Measurements from ENCODE around the gene PGC. TPM values are rescaled to one million over a fixed set of nuclear protein-coding genes. Genes with fewer than 3 reads are reported as not detected.

The PGC gene
- total and polyA plus RNA-seq, 9 of the 15 experiments (the other 6 are each of a cell fraction or from before 2014, with no cell fraction given), result 0.17 to 0.40 TPM; not detected in 7

- ChIA-PET POLR2A (interaction anchor here (0.6 to 2.2 kb wide), 8 partner anchors 9 to 114 kb away, joined by 3 to 11 read pairs (median 4); no protein-coding TSS in a partner anchor), CTCF (ENCODE audit: low intra/inter-chr PET ratio) (no interaction called here)
- ATAC-seq (no peak), DNase-seq (ENCODE audit: extremely low read depth in 1 of 4, low spot score in 3 of 4) (no peak), FAIRE-seq (no peak)
- Histone ChIP-seq H3K79me2 (ENCODE audit: control insufficient read depth, insufficient read depth, low read length) (no peaks in the 10 kb centered on the region), H3K27me3 (ENCODE audit: control insufficient read depth in 2 of 2, insufficient read depth in 2 of 2, low read length in 2 of 2) (peaks cover 0 to 21% of the 10 kb centered on the region in 2 experiments; a peak in 2 of 5 replicates), H3K36me3 (ENCODE audit: control insufficient read depth, insufficient read depth, low read length) (no peaks in the 10 kb centered on the region), H3K9me3 (replicated peaks; ENCODE audit: control insufficient read depth, insufficient read depth, low read depth, low read length) (no peaks in the 10 kb centered on the region), H3K4me3 (no peak overlapping the region), H3K4me2 (ENCODE audit: insufficient read depth, low read length) (no peak overlapping the region), H4K20me1 (replicated peaks; ENCODE audit: control insufficient read depth, insufficient read depth, low read length) (peaks cover 4% of the 10 kb centered on the region), H3K27ac (ENCODE audit: extremely low read depth, low read depth, low read length) (no peak overlapping the region), H3K4me1 (replicated peaks in 1 of 2; ENCODE audit: control insufficient read depth in 2 of 2, insufficient read depth in 2 of 2, low read length in 2 of 2) (peaks cover 5 to 32% of the 10 kb centered on the region in 2 experiments), H3K9ac (ENCODE audit: insufficient read depth in 1 of 2, low read depth in 2 of 2, low read length in 2 of 2) (peak overlapping the region in 1 of 2 experiments; percentile 39; a peak in 1 of 4 replicates), H2AFZ (ENCODE audit: low read depth, low read length) (no peak overlapping the region), H3K9me1 (ENCODE audit: control insufficient read depth, insufficient read depth, low read length) (no peaks in the 10 kb centered on the region)
- TF ChIP-seq HDAC6 (IDR thresholded peaks at IDR 0.05; ENCODE audit: low read depth, low read length), result no peak
- peak; percentile 4 for TF ChIP-seq KDM5B (IDR thresholded peaks at IDR 0.05; ENCODE audit: insufficient replicate concordance, low read depth, low read length)
- TF ChIP-seq ZNF79 (CRISPR knock-in tag; IDR thresholded peaks at IDR 0.05; ENCODE audit: low read depth), result no peak
- TF ChIP-seq NFE2 (IDR thresholded peaks at IDR 0.05; ENCODE audit: low read depth), result no peak
- WGBS (ENCODE audit: insufficient coverage, low coverage, missing lambda C conversion rate), result 51% methylated on average over 11 of the region's 11 CpGs
- no TSS peak for BruUV-seq (replicated peaks)
- in situ Hi-C loops (cut with MboI), result no loop called here
- intact Hi-C loops (cut with micrococcal nuclease), result no loop called here
Observed at GRCh38 chr6:41733360-41733706, 13.9 kb downstream of the PGC start.

DNA sequence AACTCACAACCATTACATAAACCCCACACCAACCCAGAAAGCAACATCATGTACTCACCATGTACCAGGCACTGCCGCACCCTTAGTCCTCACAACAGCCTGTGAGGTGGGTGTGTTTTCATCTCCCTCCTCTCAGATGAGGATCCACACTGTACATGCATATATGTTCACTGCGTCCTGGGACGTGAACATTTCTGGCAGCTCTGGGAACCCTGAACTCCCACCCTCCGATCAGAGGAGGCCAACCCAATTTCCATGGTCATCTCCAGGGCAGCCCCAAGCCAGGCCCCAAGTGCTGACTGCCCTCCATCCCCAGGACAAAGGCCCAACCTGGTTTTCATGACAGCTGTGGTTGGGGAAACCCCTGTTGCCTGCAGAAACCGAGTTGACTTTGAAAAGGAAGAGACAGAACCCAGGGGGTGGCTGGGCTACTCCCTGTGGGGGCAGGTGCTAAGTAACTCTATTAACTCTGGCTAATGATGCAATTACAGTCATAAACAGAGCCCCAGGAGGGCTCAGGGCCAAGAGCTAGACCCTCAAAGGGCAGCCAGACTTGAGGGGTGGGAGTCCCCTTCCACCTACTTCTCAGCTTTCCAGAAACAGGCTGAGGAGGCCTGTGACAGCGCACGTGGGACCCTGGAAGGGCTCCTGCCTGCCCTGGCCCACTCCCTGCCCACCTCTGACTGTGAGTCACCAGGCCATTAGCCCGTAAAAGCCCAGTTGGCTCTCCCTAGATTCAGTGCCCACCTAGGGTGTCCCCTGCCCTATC is 14.4 kb downstream of the PGC start:
- POLR2A ChIA-PET, result interaction anchor here (0.6 to 2.2 kb wide), 7 partner anchors 9 to 34 kb away, joined by 3 to 11 read pairs (median 4); no protein-coding TSS in a partner anchor

More for the DNA sequence above, 14.4 kb downstream of the PGC start:
- DNase-seq (ENCODE audit: extremely low read depth in 1 of 4, low spot score in 3 of 4) (no peak), ATAC-seq (no peak), FAIRE-seq (no peak)
- Histone ChIP-seq H2AFZ (ENCODE audit: low read depth, low read length) (no peak overlapping the region), H3K79me2 (ENCODE audit: control insufficient read depth, insufficient read depth, low read length) (no peaks in the 10 kb centered on the region), H4K20me1 (replicated peaks; ENCODE audit: control insufficient read depth, insufficient read depth, low read length) (peaks cover 4% of the 10 kb centered on the region), H3K4me1 (replicated peaks in 1 of 2; ENCODE audit: control insufficient read depth in 2 of 2, insufficient read depth in 2 of 2, low read length in 2 of 2) (peaks cover 5 to 34% of the 10 kb centered on the region in 2 experiments), H3K4me2 (ENCODE audit: insufficient read depth, low read length) (no peak overlapping the region), H3K4me3 (no peak overlapping the region), H3K27ac (ENCODE audit: extremely low read depth, low read depth, low read length) (no peak overlapping the region), H3K9ac (ENCODE audit: insufficient read depth in 1 of 2, low read depth in 2 of 2, low read length in 2 of 2) (no peak overlapping the region), H3K9me3 (replicated peaks; ENCODE audit: control insufficient read depth, insufficient read depth, low read depth, low read length) (no peaks in the 10 kb centered on the region), H3K27me3 (ENCODE audit: control insufficient read depth in 2 of 2, insufficient read depth in 2 of 2, low read length in 2 of 2) (peaks cover 0 to 24% of the 10 kb centered on the region in 2 experiments; a peak in 2 of 5 replicates), H3K36me3 (ENCODE audit: control insufficient read depth, insufficient read depth, low read length) (no peaks in the 10 kb centered on the region), H3K9me1 (ENCODE audit: control insufficient read depth, insufficient read depth, low read length) (no peaks in the 10 kb centered on the region)
- TF ChIP-seq MAX (CRISPR knock-in tag; IDR thresholded peaks at IDR 0.05) (peak; percentile 33; the same call in 1 of the 2 replicates), CREM (IDR thresholded peaks at IDR 0.05; ENCODE audit: low read depth) (no peak), CEBPG (CRISPR knock-in tag; IDR thresholded peaks at IDR 0.05) (0 out of 2 replicates have a peak, but pooled peaks have one; percentile 20), CEBPG (tag; conservative IDR thresholded peaks at IDR 0.05 in 1 of 2, IDR thresholded peaks at IDR 0.05 in 1 of 2) (no peak)
- no TSS peak for BruUV-seq (replicated peaks)
- CTCF ChIA-PET (ENCODE audit: low intra/inter-chr PET ratio), result no interaction called here
- 37% methylated on average over 8 of the region's 8 CpGs for WGBS (ENCODE audit: insufficient coverage, low coverage, missing lambda C conversion rate)
- intact Hi-C loops (cut with micrococcal nuclease) (no loop called here), in situ Hi-C loops (cut with MboI) (no loop called here)
